Fibroblast of villous mesenchyme (primary cell): ENCODE results near the gene DNAJC22. TPM values are rescaled to one million over a fixed set of nuclear protein-coding genes. Genes with fewer than 3 reads are reported as not detected.
"Not testable (repeated sequence)": the region's sequence is repeated elsewhere in the genome, so short reads cannot be mapped to it uniquely, and the experiment has no call there.

Experiments used
- DNase-seq: peaks from one replicate; pipeline ENCODE4 v3.0.0-alpha.2; 2010; ENCODE audit warnings: low read depth
- H3K4me3 ChIP-seq: 2 replicates; pipeline ENCODE4 v1.5.1; 2011; ENCODE audit warnings: low read depth, mild to moderate bottlenecking, low read length
- total RNA-seq: library from RNA; depleted of rRNA; stranded (reverse); fragments of >200 nt; gene quantifications from 2 replicates; pipeline ENCODE4 v1.2.3, GENCODE V29; 2012
- TF ChIP-seq, protein P1 (sequence below): IDR thresholded peaks from 2 replicates; pipeline ENCODE4 v1.5.1; 2012; ENCODE audit warnings: low read depth, mild to moderate bottlenecking, low read length; ENCODE audit not compliant: insufficient read depth

The DNAJC22 gene
- total RNA-seq, 1 donor: 1.7 TPM

DNA sequence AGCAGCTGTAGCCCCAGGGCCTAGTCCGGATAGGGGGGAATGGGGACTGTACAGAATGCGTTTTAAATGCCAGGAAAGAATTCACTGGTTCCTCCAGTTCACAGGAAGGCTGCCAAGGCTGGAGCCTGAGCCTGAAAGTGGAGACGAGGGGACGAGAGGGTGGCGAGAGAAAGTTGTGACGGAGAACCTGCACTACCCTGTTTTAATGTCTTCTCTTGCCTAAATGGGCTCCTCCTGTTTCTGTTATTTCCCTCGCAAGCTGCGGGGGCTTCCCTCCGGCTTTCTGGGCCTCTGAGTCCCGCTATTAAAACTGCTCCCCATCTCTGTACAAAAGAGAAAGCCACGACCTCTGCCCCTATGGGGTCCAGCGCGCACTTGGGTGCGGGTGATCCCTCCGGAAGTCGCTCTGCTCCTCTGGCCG, 14.2 kb upstream of the DNAJC22 start:
- TF ChIP-seq, protein P1, sequence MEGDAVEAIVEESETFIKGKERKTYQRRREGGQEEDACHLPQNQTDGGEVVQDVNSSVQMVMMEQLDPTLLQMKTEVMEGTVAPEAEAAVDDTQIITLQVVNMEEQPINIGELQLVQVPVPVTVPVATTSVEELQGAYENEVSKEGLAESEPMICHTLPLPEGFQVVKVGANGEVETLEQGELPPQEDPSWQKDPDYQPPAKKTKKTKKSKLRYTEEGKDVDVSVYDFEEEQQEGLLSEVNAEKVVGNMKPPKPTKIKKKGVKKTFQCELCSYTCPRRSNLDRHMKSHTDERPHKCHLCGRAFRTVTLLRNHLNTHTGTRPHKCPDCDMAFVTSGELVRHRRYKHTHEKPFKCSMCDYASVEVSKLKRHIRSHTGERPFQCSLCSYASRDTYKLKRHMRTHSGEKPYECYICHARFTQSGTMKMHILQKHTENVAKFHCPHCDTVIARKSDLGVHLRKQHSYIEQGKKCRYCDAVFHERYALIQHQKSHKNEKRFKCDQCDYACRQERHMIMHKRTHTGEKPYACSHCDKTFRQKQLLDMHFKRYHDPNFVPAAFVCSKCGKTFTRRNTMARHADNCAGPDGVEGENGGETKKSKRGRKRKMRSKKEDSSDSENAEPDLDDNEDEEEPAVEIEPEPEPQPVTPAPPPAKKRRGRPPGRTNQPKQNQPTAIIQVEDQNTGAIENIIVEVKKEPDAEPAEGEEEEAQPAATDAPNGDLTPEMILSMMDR: no peak
- DNase-seq: no peak

DNA sequence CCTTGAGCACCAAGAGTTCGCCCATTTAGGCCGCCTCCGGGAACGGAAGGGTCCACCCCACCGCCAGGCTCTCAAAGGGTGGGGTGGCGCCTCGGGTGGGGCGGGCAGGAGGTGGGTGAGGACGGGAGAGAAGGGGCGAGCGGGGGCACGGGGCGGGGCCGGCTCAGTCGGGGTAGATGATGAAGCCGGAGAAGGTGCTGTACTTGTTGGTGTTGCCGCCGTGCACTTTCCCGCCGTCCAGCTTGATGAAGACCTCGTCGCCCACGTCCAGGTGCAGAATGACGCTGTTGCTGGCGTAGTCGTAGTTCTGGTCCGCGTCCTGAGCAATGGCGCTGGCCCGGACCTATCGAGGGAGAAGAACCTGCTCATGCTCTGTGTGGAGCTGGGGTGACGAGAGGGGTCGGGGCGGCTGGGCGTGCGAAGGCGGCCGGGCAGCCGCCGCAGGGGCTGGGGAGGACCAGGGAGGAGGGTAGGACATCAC, 13.8 kb upstream of the DNAJC22 start:
- TF ChIP-seq, protein P1: no peak
- DNase-seq: no peak
- H3K4me3 ChIP-seq: no peak overlapping the region

More for the DNA sequence above, 14.2 kb upstream of the DNAJC22 start:
- H3K4me3 ChIP-seq: no peak overlapping the region

DNA sequence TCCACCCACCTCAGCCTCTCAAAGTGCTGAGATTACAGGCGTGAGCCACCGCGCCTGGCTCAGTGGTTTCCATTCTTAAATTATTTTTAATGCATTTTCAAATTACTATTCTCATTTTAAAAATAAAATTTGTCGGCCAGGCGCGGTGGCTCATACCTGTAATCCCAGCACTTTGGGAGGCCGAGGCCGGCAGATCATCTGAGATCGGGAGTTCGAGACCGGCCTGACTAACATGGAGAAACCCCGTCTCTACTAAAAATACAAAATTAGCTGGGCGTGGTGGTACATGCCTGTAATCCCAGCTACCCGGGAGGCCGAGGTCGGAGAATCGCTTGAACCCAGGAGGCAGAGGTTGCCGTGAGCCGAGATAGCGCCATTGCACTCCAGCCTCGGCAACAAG, 12.9 kb upstream of the DNAJC22 start:
- not testable (repeated sequence) for DNase-seq, H3K4me3 ChIP-seq

DNA sequence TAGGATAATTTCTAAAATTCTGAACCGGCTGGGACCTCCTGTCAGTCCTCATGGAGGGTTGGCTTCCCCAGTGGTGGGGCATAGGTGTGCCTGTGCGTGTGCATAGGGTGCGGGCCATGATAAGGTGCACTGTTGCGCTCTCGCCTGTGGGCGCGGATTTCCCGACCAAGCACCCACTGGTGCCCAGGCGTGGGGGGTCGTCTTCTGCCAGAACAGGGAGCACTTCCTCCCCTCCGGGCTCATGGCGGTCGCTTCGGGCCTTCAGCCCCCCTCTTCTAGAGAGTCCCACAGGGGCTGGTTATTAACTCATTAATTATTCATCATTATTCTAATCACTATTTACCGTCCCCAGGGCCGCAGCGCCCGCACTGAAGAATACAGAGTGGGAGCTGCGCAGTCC, 12.5 kb upstream of the DNAJC22 start:
- no peak overlapping the region for H3K4me3 ChIP-seq
- TF ChIP-seq, protein P1: no peak
- DNase-seq: no peak

DNA sequence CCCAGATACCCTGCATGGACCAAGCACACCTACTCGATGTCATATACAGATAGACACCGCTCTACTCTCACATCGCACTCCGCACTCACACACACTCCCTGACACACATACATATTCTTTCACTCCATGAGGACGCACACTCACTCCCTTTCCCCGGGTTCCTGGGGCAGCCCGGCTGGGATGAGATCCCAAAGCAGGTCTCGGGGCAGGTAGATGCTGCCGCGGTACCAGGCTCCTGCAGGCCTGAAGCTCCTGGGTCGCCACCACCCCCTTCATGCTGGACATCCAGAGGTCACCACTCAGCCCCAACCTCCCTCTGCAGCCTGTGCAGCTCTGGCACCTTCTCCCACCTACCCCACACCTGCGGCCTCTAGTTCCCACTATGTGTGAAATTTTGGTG, 12.0 kb upstream of the DNAJC22 start:
- DNase-seq: no peak
- no peak overlapping the region for H3K4me3 ChIP-seq
- TF ChIP-seq, protein P1: no peak

DNA sequence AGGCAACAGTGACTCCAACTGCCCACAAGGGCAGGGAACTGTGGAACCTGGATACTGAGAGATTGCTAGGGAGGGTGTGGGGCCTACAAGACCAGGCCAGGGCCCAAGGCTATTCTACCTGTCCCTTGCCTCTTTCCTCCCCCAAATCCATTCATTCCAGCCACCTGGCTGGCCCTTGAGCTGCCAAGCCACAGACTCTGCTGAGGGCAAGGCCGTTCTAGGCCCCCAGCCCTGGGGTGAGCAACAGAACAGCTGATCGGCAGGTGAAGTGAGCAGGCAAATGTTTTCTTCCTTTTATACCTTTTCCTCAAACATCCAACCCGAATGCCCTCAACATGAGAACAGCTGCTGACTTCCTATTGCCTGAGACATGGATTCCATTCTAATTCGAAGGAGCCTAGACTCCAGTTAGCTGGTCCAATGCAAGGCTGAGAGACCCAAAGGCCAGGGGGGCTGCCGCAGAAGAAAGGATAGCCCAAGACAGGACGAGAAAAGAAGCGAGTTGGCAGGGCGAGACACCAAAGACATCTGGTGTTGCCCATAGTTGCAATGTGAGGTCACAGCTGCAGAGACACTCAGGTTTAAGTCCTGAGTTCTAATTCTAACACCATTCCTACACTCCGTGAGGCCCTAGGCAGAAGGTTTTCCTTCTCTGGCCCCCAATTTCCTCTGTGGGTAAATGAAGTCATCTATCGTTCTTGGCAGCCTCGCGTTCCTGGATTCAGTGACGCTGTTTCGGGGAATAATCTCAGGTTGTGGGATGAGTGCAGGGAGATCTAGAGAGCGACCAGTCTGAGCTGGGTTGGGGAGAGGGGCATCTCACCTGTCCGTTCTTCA, 11.4 kb upstream of the DNAJC22 start:
- DNase-seq: no peak
- TF ChIP-seq, protein P1: no peak

DNA sequence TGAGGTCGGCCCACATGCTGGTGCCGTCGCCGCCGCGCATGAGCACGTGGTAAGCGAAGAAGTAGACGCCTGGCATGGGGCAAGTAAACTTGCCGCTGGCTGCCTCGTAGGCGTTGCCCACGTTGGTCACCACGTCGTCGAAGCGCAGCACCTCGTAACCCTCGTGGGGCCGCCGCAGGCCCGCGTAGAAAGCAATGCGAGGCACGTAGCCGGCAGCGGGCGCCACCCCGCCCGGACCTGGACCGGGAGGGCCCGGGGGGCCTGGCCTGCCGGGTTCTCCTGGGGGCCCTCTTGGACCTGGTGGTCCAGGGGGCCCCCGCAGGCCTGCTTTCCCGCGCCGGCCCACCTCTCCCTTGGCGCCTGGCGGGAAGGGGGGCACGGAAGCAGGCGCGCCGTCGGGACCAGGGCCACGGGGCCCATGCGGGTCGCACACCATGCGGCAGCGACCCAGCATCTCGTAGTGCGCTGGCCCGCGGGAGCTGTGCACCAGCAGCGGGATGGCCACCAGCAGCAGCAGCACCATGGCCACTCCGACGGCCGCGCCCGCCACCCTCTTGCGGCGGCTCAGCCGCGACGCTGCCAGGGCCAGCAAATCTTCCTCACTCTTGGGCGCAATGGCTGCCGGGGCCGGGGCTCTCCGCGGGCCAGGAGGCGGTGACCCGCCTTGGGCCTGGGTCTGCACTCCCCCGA, 10.6 kb upstream of the DNAJC22 start:
- no peak overlapping the region for H3K4me3 ChIP-seq
- DNase-seq: no peak
- TF ChIP-seq, protein P1: no peak

More for the DNA sequence above, 11.4 kb upstream of the DNAJC22 start:
- H3K4me3 ChIP-seq: no peak overlapping the region
